Epithelial cell of prostate (primary cell): ENCODE data around the gene EHMT1.
"Not testable (repeated sequence)": the region's sequence is repeated elsewhere in the genome, so short reads cannot be mapped to it uniquely, and the experiment has no call there.

Source experiments
- DNase-seq: peaks from one replicate; pipeline ENCODE4 v3.0.0-alpha.2; 2011; ENCODE audit warnings: low read depth, low spot score
- H3K27ac ChIP-seq: fragments of 450-650 bp; 2 replicates; pipeline ENCODE4 v1.5.1; 2017; ENCODE audit warnings: mild to moderate bottlenecking

The EHMT1 gene

DNA sequence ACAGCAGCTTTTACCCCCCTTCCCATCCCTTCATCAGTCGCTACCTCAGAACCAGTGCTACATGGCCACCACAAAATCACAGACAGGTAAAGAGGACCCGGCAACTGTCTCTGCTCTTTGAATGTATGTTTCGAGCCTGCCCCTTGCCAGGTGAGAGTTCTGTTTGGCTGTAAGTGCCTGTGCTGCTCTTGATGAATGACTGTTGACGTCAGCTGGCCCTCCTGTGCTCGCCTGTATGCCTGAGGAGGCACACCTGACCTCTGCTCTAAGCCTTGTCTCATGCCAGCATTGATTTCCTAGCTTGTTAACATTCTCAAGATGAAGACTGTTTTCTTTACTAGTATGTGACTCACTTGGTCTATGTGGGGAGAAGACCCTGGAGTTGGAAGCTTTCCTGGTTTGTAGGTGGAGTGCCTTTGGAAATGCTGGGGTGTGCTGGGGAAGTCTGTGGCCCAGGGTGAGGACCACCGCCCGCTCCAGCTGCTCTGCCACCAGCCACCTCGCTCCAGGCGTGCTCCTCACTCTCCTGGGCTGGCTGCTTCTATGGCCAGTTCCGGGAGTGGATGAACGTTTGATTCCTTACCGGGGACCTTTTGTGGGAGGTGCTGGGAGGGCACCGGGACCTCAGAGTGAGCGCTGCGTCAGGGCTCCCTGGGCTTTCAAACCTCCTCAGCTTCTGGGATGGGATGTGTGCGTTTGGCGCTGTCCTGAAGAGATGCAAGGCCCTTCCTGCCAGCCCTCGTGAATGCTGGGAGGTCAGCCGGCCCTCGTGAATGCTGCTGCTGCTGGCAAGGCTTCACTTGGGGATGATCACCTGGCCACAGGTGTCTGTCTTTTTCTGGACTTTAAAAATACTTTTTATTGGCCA lies 109.9 kb downstream of the EHMT1 start:
- H3K27ac ChIP-seq = no peak overlapping the region
- DNase-seq = no peak

DNA sequence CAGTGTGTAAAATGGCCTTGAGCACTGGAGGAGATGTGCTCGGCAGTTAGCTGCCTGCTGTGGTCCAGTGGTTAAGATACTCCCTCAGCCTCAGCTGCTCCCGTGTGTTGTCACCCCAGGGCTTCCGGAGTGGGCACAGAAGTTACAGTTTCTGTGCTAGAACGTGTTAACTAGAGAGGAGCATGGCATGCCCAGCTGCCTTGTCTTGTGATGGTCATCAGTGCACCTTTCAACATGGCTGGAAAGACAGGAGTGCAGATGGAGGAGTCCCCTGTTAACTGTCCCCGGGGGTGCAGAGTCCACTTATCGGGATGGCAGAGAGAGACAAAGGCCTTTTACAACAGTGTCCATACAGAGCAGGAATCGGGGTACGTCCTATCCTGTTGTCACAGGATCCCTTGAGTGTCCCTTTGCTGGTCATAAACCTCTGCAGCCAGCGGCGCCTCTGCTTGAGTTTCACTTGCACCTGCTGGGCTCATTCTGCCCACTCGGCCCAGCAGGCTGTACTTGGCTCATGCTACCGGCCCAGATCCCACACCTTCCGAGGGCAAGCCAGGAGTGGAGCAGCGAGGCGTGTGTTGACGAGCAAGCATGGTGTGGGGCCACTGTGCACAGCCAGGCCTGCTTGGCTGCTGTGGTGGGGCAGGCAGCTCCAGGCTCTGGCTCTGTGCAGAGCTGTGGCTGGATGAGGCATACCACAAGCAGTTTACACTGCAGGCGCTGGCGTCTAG lies 112.6 kb downstream of the EHMT1 start:
- DNase-seq = no peak
- no peak overlapping the region for H3K27ac ChIP-seq

DNA sequence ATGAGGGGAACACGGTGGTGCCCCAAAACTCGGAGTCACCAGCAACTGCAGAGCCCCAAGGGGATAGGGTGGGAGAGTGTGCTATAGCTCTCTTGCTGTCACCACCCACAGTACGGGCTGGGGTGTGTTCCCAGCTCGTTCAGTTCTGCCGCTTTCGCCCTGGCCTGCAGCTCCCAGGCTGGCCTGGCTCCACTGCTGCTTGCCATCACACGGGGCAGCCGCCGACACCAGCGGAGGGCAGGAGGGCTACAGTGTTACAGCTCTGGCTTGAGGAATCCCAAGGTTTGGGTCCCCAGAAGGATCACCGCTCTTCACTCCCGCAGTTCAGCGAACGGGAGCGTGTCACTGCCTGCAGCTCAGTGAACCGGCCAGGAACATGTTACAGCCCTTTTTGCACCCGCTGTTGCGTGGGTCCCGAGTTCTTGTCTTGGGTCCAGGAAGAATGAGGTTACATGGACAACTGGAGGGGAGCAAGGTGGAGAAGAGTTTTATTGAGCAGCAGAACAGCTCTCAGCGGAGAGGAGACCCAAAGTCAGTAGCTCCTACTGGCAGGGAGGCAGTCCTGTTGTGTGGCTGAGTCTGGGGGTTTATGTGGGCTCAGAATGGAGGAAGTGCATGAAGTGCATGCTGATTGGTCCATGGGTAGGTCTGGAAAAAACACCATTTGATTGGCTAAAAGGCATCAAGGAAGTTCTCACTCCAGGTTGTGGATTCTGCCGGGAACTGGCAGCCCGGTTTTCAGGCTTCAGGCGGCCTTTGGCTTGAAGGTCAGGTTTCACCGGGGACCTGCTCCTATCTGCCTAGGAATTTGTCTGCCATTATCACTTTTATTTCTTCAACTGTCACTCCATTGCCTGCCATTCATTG lies 113.4 kb downstream of the EHMT1 start:
- DNase-seq = no peak
- H3K27ac ChIP-seq = no peak overlapping the region

DNA sequence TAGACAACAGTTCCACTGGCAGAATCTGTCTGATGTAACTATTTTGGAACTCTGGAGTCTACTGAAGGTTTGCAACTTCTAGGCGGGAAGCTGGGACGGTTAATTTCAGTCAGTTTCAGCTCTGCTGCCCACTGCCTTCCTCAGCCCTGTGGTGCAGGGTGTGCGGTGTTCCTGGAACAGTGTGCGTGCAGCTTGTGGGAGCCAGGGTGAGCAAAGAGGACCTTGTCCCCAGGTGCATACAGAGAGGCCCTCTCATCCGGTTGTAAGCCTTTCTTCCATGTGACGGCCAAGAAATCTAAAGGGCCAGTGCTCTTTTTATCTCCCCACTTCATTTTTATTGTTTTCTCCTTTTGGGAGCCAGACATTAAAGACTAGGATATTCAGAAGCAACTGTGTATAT lies 114.6 kb downstream of the EHMT1 start:
- DNase-seq = no peak

DNA sequence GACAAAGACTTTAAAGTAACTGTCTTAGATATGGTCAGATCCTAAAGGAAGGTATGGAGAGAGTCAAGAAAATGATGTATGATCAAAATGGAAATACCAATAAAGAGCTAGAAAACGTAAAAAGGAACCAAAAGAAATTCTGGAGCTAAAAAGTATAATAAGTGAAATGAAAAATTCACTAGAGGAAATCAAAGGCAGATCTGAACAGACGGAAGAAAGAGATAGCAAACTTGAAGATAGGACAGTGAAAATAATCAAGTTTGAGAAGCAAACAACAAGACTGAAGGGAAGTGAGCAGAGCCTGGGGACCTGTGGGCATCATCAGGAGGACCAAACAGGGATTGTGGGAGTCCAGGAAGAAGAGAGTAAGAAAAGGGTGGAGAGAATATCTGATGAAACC lies 115.4 kb downstream of the EHMT1 start:
- no peak overlapping the region for H3K27ac ChIP-seq
- no peak for DNase-seq

More for the DNA sequence above, 114.6 kb downstream of the EHMT1 start:
- H3K27ac ChIP-seq = no peak overlapping the region

DNA sequence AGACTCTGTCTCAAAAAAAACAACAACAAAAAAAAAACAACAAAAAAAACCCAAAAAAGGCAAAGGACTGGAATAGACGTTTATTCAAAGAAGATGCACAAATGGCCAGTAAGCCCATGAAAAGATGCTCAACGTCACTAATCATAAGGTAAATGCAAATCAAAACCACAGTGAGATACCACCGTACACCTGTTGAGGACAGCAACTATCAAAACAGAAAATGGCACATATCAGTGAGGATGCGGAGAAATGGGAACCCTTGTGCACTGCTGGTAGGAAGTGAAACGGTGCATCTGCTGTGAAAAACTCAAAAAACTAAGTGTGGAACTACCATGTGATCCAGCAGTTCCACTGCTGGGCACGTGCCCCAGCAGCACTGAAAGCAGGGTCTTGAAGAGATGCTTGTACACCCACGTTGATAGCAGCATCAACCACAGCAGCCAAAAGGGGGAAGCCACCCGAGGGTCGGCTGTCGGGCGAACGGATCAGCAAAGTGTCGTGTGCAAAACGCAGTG lies 119.4 kb downstream of the EHMT1 start:
- H3K27ac ChIP-seq, DNase-seq: not testable (repeated sequence)

- DNase-seq = no peak
- no peak overlapping the region for H3K27ac ChIP-seq
Measured at GRCh38 chr9:137738703-137739102, 119.9 kb downstream of the EHMT1 start.

DNA sequence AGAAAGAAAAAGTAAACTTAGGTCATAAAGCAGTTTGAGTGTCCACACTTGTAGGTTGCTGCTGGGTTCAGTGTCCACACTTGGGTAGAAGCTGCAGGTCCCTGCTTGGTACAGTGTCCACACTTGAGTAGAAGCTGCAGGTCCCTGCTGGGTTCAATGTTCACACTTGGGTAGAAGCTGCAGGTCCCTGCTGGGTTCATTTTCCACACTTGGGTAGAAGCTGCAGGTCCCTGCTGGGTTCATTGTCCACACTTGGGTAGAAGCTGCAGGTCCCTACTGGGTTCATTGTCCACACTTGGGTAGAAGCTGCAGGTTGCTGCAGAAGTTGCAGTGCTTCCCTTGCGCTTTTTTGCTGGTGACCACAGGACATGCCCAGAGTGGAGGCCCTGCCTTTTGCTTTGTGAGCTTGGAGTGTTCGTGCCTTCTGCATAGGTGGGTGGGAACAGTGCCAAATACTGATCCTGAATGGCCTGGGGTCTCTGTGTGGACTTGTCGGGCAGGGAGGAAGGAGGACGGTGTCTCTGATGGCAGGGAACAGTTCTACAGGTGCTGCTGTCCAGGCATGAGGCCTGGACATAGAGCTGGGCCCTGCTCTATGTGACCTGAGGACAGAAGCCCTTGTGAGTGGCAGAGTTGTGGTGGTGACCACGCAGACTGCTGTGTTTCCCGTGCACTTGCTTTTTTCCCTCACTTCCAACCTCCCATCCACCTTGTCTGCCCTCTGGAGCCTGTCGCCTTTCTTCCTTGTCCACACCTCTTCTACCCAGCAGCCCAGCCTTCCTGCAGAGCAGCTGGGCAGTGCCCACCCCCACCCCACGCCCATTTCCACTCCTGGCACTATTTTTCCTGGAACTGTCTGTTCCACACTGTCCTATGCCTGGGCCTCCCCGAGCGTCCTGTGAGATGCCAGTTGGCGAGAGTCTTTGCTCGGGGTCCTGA lies 120.8 kb downstream of the EHMT1 start:
- no peak overlapping the region for H3K27ac ChIP-seq
- DNase-seq = no peak

GRCh38 chr9:137740312-137740711 lies 121.5 kb downstream of the EHMT1 start:
- DNase-seq = no peak

DNA sequence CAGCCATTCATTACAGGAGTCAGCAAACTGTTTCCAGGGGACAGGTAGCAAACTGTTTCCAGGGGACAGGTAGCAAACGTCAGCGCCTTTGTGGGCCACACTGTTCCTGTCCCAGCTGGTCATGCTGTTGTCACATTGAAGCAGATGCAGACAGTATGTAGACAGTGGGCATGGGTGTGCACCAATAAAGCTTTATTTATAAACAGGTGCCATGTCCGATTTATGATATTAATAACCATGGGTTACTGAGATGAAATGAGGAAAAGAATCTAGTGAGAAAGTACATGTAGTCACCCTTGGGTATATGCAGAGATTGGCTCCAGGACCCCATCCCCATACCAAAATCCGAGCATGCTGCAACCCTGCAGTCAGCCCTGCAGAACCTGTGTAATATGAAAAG lies 122.5 kb downstream of the EHMT1 start:
- no peak for DNase-seq
- H3K27ac ChIP-seq = no peak overlapping the region

More at GRCh38 chr9:137740312-137740711, 121.5 kb downstream of the EHMT1 start:
- H3K27ac ChIP-seq = no peak overlapping the region

GRCh38 chr9:137742698-137743097 lies 123.9 kb downstream of the EHMT1 start:
- no peak overlapping the region for H3K27ac ChIP-seq
- DNase-seq = no peak

DNA sequence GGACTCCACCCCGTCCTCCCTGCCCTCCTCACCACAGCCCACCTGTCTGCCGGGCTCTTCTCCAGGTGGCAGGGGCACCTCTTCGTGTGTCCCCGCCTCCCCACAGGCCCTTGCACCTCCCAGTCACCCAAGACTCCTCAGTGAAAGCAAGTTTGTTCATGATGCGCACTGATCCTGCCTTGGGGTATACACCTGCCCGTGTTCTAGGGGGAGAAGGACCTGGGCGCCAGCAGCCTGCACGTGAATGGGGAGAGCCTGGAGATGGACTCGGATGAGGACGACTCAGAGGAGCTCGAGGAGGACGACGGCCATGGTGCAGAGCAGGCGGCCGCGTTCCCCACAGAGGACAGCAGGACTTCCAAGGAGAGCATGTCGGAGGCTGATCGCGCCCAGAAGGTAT lies 124.9 kb downstream of the EHMT1 start:
- H3K27ac ChIP-seq = no peak overlapping the region
- no peak for DNase-seq

- no peak overlapping the region for H3K27ac ChIP-seq
- DNase-seq = no peak
Measured at GRCh38 chr9:137744632-137745183, 125.9 kb downstream of the EHMT1 start.

GRCh38 chr9:137745541-137745991 lies 126.8 kb downstream of the EHMT1 start:
- DNase-seq = no peak
- no peak overlapping the region for H3K27ac ChIP-seq

GRCh38 chr9:137748311-137748710 lies 129.5 kb downstream of the EHMT1 start:
- no peak for DNase-seq
- no peak overlapping the region for H3K27ac ChIP-seq

DNA sequence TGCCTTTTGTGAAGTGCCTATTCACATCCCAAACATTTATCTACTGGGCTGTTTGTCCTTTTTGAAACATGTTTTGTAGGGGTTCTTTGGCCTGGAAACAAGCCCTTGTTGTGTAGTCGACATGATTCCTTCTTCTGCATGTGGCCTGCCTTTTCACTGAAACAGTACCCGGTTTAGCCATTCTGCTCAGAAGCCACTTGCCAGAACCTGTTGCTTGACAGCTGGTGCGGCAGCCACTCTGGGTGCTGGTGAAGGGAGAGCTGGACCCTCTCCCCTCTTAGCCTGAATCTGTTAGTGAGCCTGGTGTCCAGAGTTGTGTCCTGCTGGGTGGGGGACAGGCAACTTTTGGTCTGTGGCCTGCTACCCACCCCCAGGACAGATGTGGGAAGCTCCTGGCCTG lies 129.9 kb downstream of the EHMT1 start:
- no peak overlapping the region for H3K27ac ChIP-seq
- DNase-seq = no peak

- DNase-seq = no peak
- no peak overlapping the region for H3K27ac ChIP-seq
Measured at GRCh38 chr9:137749511-137749910, 130.7 kb downstream of the EHMT1 start.

DNA sequence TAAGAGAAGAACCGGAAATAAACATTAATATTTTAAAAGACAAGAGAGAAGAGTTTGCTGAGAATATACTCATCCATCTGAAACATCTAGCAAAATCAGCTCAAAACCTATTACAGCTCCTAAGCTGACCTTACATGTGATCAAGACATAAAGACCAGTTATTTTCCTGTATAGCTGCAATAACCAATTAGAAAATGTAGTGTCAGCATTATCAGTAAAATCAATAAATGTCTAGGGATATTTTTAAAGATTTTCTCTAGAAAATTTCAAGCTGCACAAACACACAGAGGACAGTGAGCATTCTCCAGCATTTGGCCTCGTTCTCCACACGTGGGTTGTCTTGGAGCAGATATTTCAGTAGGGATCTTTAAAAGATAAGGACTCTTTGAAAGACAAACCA lies 131.2 kb downstream of the EHMT1 start:
- DNase-seq = no peak
- no peak overlapping the region for H3K27ac ChIP-seq

GRCh38 chr9:137750566-137750965 lies 131.8 kb downstream of the EHMT1 start:
- DNase-seq = no peak
- H3K27ac ChIP-seq = no peak overlapping the region
